Liver (tissue), 9 donors: Measurements from ENCODE around the gene CADM2. TPM values are rescaled to one million over a fixed set of nuclear protein-coding genes. Genes with fewer than 3 reads are reported as not detected.

Source experiments
- DNase-seq: peaks from one replicate; pipeline ENCODE4 v3.0.0-alpha.2; 2017; ENCODE audit warnings: low spot score
- H3K27ac ChIP-seq, 2 donors: one replicate each; pipeline ENCODE4 v1.7.0; 2013; ENCODE audit warnings: inconsistent platforms in 2 of 2, low read length in 2 of 2, control low read depth in 1 of 2, low read depth in 1 of 2, mild to moderate bottlenecking in 1 of 2
- H3K27me3 ChIP-seq, 4 donors: one replicate each; pipeline versions ENCODE4 v1.6.1 to v1.7.0; 2013; ENCODE audit warnings: low read length in 3 of 4, inconsistent platforms in 1 of 4, mild to moderate bottlenecking in 1 of 4, moderate library complexity in 1 of 4; ENCODE audit not compliant: control insufficient read depth in 4 of 4, insufficient read depth in 4 of 4
- H3K36me3 ChIP-seq, 4 donors: one replicate each; pipeline versions ENCODE4 v1.6.1 to v1.7.0; 2013; ENCODE audit warnings: low read length in 3 of 4, mild to moderate bottlenecking in 3 of 4, low read depth in 1 of 4, moderate library complexity in 1 of 4; ENCODE audit not compliant: control insufficient read depth in 4 of 4, insufficient read depth in 3 of 4
- H3K4me1 ChIP-seq, 4 donors: one replicate each; pipeline versions ENCODE4 v1.6.1 to v1.7.0; 2013; ENCODE audit warnings: low read length in 3 of 4, mild to moderate bottlenecking in 3 of 4, moderate library complexity in 1 of 4; ENCODE audit not compliant: control insufficient read depth in 4 of 4, insufficient read depth in 4 of 4
- H3K4me3 ChIP-seq, 3 donors: one replicate each; pipeline versions ENCODE4 v1.6.1 to v1.7.0; 2013; ENCODE audit warnings: low read length in 3 of 3, control low read depth in 1 of 3, low read depth in 1 of 3, mild to moderate bottlenecking in 1 of 3
- H3K9ac ChIP-seq, 2 donors: one replicate each; pipeline ENCODE4 v1.7.0; 2013; ENCODE audit warnings: low read length in 2 of 2, mild to moderate bottlenecking in 2 of 2, moderate library complexity in 2 of 2, control low read depth in 1 of 2, low read depth in 1 of 2
- H3K9me3 ChIP-seq, 4 donors: one replicate each; pipeline versions ENCODE4 v1.6.1 to v1.7.0; 2013; ENCODE audit warnings: low read length in 3 of 4; ENCODE audit not compliant: control insufficient read depth in 4 of 4
- ATF3 ChIP-seq: IDR thresholded peaks from 2 replicates; pipeline ENCODE4 v1.6.1; 2016; ENCODE audit warnings: antibody characterized with exemption
- EGR1 ChIP-seq, 2 donors: IDR thresholded peaks; 2 replicates each; pipeline ENCODE4 v1.6.1; 2016 to 2018; ENCODE audit warnings: antibody characterized with exemption in 2 of 2, low read depth in 2 of 2
- FOXA1 ChIP-seq: IDR thresholded peaks from 2 replicates; pipeline ENCODE4 v1.6.1; 2016; ENCODE audit warnings: antibody characterized with exemption
- FOXA2 ChIP-seq: IDR thresholded peaks from 2 replicates; pipeline ENCODE4 v1.6.1; 2016; ENCODE audit warnings: antibody characterized with exemption
- GABPA ChIP-seq, 2 donors: IDR thresholded peaks in 1 of 2; conservative IDR thresholded peaks in 1 of 2; 2 replicates each; pipeline ENCODE4 v1.6.1; 2016; ENCODE audit warnings: antibody characterized with exemption in 2 of 2, mild to moderate bottlenecking in 1 of 2, moderate library complexity in 1 of 2
- HNF4A ChIP-seq, 2 donors: conservative IDR thresholded peaks; 2 replicates each; pipeline ENCODE4 v1.6.1; 2016; ENCODE audit warnings: antibody characterized with exemption in 2 of 2, mild to moderate bottlenecking in 2 of 2
- HNF4G ChIP-seq: IDR thresholded peaks from 2 replicates; pipeline ENCODE4 v1.6.1; 2016; ENCODE audit warnings: antibody characterized with exemption
- JUND ChIP-seq, 2 donors: IDR thresholded peaks; 2 replicates each; pipeline ENCODE4 v1.6.1; 2016; ENCODE audit warnings: antibody characterized with exemption in 2 of 2
- MAX ChIP-seq: IDR thresholded peaks from 2 replicates; pipeline ENCODE4 v1.6.1; 2016; ENCODE audit warnings: antibody characterized with exemption
- NR2F2 ChIP-seq: IDR thresholded peaks from 2 replicates; pipeline ENCODE4 v1.6.1; 2016; ENCODE audit warnings: antibody characterized with exemption
- RAD21 ChIP-seq, 2 donors: IDR thresholded peaks; 2 replicates each; pipeline ENCODE4 v1.6.1; 2016; ENCODE audit warnings: antibody characterized with exemption in 2 of 2, mild to moderate bottlenecking in 2 of 2
- REST ChIP-seq: IDR thresholded peaks from 2 replicates; pipeline ENCODE4 v1.6.1; 2016; ENCODE audit warnings: antibody characterized with exemption, mild to moderate bottlenecking
- RXRA ChIP-seq, 2 donors: IDR thresholded peaks; 2 replicates each; pipeline ENCODE4 v1.6.1; 2017 to 2018; ENCODE audit warnings: antibody characterized with exemption in 2 of 2, mild to moderate bottlenecking in 1 of 2
- TAF1 ChIP-seq: conservative IDR thresholded peaks from 2 replicates; pipeline ENCODE4 v1.6.1; 2016; ENCODE audit warnings: antibody characterized with exemption, mild to moderate bottlenecking
- ZBTB33 ChIP-seq: IDR thresholded peaks from 2 replicates; pipeline ENCODE4 v1.6.1; 2016; ENCODE audit warnings: antibody characterized with exemption
- WGBS: extraction: QIAGEN DNeasy Blood & Tissue Kit; methylation state at CpG from one replicate; pipeline ENCODE4 v1.1.7; 2013; 5-methylcytosine and 5-hydroxymethylcytosine counted together
- polyA plus RNA-seq, 2 donors: library from polyadenylated mRNA; stranded (reverse) in 1 of 2; unstranded in 1 of 2; fragments of 200-250 nt in 1 of 2; fragments of >200 nt in 1 of 2; fragmentation: Nextera tagmentation in 1 of 2; extraction: Ambion mirVana in 1 of 2; gene quantifications; one replicate each; pipeline versions ENCODE4 v1.2.1 to v1.2.3, GENCODE V29; 2013 to 2015
- total RNA-seq, 2 donors: library from RNA; depleted of rRNA; stranded (reverse); fragments of >200 nt; gene quantifications; one replicate each; pipeline ENCODE4 v1.2.3, GENCODE V29; 2014
- donor health status: healthy.
- donor health status: healthy.
- donor health status: healthy.
- donor health status: healthy.
- donor health status: healthy.

The CADM2 gene
- total and polyA plus RNA-seq, 4 donors: 0.35 to 0.92 (median 0.51) TPM

GRCh38 chr3:85838921-85839320 lies 880.1 kb downstream of the CADM2 start:
- Histone ChIP-seq H3K27me3 (no peaks in the 10 kb centered on the region), H3K36me3 (no peaks in the 10 kb centered on the region), H3K9me3 (no peaks in the 10 kb centered on the region), H3K4me3 (no peak overlapping the region), H3K4me1 (no peaks in the 10 kb centered on the region), H3K9ac (no peak overlapping the region), H3K27ac (no peak overlapping the region)
- WGBS: 73% methylated on average over 1 of the region's 1 CpG
- no peak for DNase-seq
- TF ChIP-seq ATF3 (no peak), NR2F2 (no peak), HNF4G (no peak), ZBTB33 (no peak), FOXA2 (no peak), HNF4A (conservative IDR thresholded peaks at IDR 0.05) (no peak), EGR1 (IDR thresholded peaks at IDR 0.05; ENCODE audit: low read depth in 2 of 2) (no peak), REST (no peak), TAF1 (no peak), MAX (no peak), FOXA1 (no peak), RAD21 (IDR thresholded peaks at IDR 0.05) (no peak), GABPA (IDR thresholded peaks at IDR 0.05 in 1 of 2, conservative IDR thresholded peaks at IDR 0.05 in 1 of 2) (no peak), RXRA (IDR thresholded peaks at IDR 0.05) (no peak), JUND (IDR thresholded peaks at IDR 0.05) (no peak)

GRCh38 chr3:85842081-85842480 lies 883.3 kb downstream of the CADM2 start:
- TF ChIP-seq ATF3 (no peak), RXRA (IDR thresholded peaks at IDR 0.05) (no peak), FOXA2 (no peak), EGR1 (IDR thresholded peaks at IDR 0.05; ENCODE audit: low read depth in 2 of 2) (no peak)
- no peak overlapping the region for H3K9ac ChIP-seq
- DNase-seq: no peak
- no peaks in the 10 kb centered on the region for H3K27me3 ChIP-seq
- WGBS: 73% methylated on average over 3 of the region's 3 CpGs
- H3K27ac ChIP-seq: no peak overlapping the region
- no peak overlapping the region for H3K4me3 ChIP-seq
- no peaks in the 10 kb centered on the region for H3K36me3 ChIP-seq
- H3K9me3 ChIP-seq: no peaks in the 10 kb centered on the region
- no peaks in the 10 kb centered on the region for H3K4me1 ChIP-seq
